HepG2 (cell line): Measurements from ENCODE around the gene SLC6A9. TPM values are rescaled to one million over a fixed set of nuclear protein-coding genes. Genes with fewer than 3 reads are reported as not detected.
A peak's percentile ranks its signal among the peaks of the same experiment; 100 is the strongest.

Experiments used
- CBX1 ChIP-seq: IDR thresholded peaks from one replicate; pipeline ENCODE4 v1.6.1; 2016; ENCODE audit warnings: antibody characterized with exemption, low read depth
- HNRNPH1 ChIP-seq: fragments of 200-400 bp; formaldehyde crosslinking; optimal IDR thresholded peaks from 2 replicates; pipeline ENCODE3; 2017; ENCODE audit warnings: mild to moderate bottlenecking, low read depth, low read length
- KAT8 ChIP-seq: IDR thresholded peaks from 2 replicates; pipeline ENCODE4 v1.6.1; 2016; ENCODE audit warnings: missing genetic modification reagents, missing compliant biosample characterization
- MIXL1 ChIP-seq: IDR thresholded peaks from 2 replicates; pipeline ENCODE4 v1.6.1; 2016
- YEATS2 ChIP-seq: sonication (generic); formaldehyde crosslinking; IDR thresholded peaks from 2 replicates; pipeline ENCODE4 v1.4.0; 2020; ENCODE audit warnings: missing genetic modification reagents, borderline replicate concordance
- ZKSCAN5 ChIP-seq: sonication (generic); formaldehyde crosslinking; IDR thresholded peaks from 2 replicates; pipeline ENCODE4 v1.5.1; 2020; ENCODE audit warnings: mild to moderate bottlenecking, missing genetic modification reagents
- ZNF644 ChIP-seq: IDR thresholded peaks from 2 replicates; pipeline ENCODE4 v1.6.1; 2016; ENCODE audit warnings: low read depth
- ZNF747 ChIP-seq: sonication (generic); formaldehyde crosslinking; IDR thresholded peaks from 2 replicates; pipeline ENCODE4 v1.8.1; 2023; ENCODE audit warnings: missing genetic modification reagents, mild to moderate bottlenecking, borderline replicate concordance
- ZNF788 ChIP-seq: sonication (generic); formaldehyde crosslinking; IDR thresholded peaks from 2 replicates; pipeline ENCODE4 v1.5.0; 2020; ENCODE audit warnings: mild to moderate bottlenecking, missing genetic modification reagents, borderline replicate concordance
- polyA plus RNA-seq, 8 experiments: library from polyadenylated mRNA; depleted of rRNA in 3 of 8; stranded (reverse) in 7 of 8; unstranded in 1 of 8; fragments of >200 nt; fragmentation: Illumina TruSeq in 4 of 8; extraction: Trizol in 4 of 8; gene quantifications; 2 replicates each; pipeline versions ENCODE4 v1.2.1 to v1.2.3, GENCODE V29; 2011 to 2016; ENCODE audit warnings: low read depth in 4 of 8, missing spikeins in 1 of 8, mixed read lengths in 1 of 8; ENCODE audit not compliant: insufficient read depth in 1 of 8
- total RNA-seq, 5 experiments: library from RNA; depleted of rRNA; stranded (reverse); fragments of >200 nt; fragmentation: Illumina TruSeq; extraction: Trizol; gene quantifications; 2 replicates each; pipeline ENCODE4 v1.2.3, GENCODE V29; 2016; ENCODE audit warnings: low read depth in 1 of 5
- TF ChIP-seq, protein P1 (sequence below): sonication (generic); formaldehyde crosslinking; IDR thresholded peaks from 2 replicates; pipeline ENCODE4 v1.4.0; 2020; ENCODE audit warnings: missing genetic modification reagents
- TF ChIP-seq, protein P2 (sequence below): IDR thresholded peaks from 2 replicates; pipeline ENCODE4 v1.6.1; 2012; ENCODE audit warnings: low read depth, low read length, improper control_type of control experiment
- TF ChIP-seq, protein P3 (sequence below): sonication (generic); formaldehyde crosslinking; IDR thresholded peaks from 2 replicates; pipeline ENCODE4 v1.4.0; 2020; ENCODE audit warnings: missing genetic modification reagents
- TF ChIP-seq, protein P4 (sequence below): sonication (generic); formaldehyde crosslinking; IDR thresholded peaks from 2 replicates; pipeline ENCODE4 v1.4.0; 2020; ENCODE audit warnings: missing genetic modification reagents, borderline replicate concordance

The SLC6A9 gene
- total and polyA plus RNA-seq, 2 of the 13 experiments (the other 11 are each of a cell fraction or from before 2014, with no cell fraction given) = 8.5 to 9.9 TPM

DNA sequence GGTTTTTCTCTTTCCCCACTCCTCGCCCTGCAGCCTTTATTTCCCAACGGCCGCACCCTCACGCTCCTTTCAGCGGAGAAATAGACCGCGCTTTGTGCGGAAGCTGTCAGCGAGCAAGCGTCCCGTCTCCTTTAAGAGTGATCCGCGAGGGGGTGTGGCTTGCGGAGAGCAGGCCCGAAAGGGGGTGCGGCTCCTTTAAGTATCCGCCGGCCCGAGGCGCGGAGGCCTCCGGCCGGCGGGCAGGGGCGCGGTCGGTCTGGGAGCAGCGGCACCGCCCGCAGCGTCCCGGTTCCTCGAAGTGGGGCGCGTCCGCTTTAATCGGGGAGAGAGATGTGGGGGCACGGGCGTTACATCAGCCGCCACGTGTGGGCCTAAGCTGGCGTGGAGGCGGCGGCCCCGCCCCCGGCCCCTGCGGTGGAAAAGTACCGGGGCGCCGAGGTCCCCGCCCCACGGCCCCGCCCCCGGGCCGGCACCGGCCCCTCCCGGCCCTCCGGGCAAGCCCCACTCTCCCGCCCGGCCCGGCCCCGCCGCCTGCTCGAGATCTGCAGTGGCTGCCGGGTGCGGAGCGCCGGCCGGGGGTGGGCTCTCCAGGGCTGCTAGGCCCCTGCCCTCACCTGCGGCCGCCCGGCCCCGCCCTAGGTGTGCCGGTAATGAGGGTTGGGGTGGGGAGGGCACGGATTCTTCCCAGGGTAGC, 1.2 kb downstream of the SLC6A9 start (continued):
- TF ChIP-seq ZNF747 (no peak), ZKSCAN5 (CRISPR knock-in tag) (no peak), YEATS2 (CRISPR knock-in tag) (no peak), KAT8 (CRISPR knock-in tag) (no peak; the same call in 1 of the 2 replicates), MIXL1 (CRISPR knock-in tag) (no peak), ZNF788 (CRISPR knock-in tag) (0 out of 2 replicates have a peak, but pooled peaks have one; percentile 72), CBX1 (no peak), ZNF644 (CRISPR knock-in tag) (no peak), HNRNPH1 (no peak)
- TF ChIP-seq, protein P1, sequence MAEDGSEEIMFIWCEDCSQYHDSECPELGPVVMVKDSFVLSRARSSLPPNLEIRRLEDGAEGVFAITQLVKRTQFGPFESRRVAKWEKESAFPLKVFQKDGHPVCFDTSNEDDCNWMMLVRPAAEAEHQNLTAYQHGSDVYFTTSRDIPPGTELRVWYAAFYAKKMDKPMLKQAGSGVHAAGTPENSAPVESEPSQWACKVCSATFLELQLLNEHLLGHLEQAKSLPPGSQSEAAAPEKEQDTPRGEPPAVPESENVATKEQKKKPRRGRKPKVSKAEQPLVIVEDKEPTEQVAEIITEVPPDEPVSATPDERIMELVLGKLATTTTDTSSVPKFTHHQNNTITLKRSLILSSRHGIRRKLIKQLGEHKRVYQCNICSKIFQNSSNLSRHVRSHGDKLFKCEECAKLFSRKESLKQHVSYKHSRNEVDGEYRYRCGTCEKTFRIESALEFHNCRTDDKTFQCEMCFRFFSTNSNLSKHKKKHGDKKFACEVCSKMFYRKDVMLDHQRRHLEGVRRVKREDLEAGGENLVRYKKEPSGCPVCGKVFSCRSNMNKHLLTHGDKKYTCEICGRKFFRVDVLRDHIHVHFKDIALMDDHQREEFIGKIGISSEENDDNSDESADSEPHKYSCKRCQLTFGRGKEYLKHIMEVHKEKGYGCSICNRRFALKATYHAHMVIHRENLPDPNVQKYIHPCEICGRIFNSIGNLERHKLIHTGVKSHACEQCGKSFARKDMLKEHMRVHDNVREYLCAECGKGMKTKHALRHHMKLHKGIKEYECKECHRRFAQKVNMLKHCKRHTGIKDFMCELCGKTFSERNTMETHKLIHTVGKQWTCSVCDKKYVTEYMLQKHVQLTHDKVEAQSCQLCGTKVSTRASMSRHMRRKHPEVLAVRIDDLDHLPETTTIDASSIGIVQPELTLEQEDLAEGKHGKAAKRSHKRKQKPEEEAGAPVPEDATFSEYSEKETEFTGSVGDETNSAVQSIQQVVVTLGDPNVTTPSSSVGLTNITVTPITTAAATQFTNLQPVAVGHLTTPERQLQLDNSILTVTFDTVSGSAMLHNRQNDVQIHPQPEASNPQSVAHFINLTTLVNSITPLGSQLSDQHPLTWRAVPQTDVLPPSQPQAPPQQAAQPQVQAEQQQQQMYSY (CRISPR knock-in tag) = 0 out of 2 replicates have a peak, but pooled peaks have one; percentile 14
- TF ChIP-seq, protein P2, sequence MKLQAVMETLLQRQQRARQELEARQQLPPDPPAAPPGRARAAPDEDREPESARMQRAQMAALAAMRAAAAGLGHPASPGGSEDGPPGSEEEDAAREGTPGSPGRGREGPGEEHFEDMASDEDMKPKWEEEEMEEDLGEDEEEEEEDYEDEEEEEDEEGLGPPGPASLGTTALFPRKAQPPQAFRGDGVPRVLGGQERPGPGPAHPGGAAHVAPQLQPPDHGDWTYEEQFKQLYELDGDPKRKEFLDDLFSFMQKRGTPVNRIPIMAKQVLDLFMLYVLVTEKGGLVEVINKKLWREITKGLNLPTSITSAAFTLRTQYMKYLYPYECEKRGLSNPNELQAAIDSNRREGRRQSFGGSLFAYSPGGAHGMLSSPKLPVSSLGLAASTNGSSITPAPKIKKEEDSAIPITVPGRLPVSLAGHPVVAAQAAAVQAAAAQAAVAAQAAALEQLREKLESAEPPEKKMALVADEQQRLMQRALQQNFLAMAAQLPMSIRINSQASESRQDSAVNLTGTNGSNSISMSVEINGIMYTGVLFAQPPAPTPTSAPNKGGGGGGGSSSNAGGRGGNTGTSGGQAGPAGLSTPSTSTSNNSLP = no peak
- TF ChIP-seq, protein P3, sequence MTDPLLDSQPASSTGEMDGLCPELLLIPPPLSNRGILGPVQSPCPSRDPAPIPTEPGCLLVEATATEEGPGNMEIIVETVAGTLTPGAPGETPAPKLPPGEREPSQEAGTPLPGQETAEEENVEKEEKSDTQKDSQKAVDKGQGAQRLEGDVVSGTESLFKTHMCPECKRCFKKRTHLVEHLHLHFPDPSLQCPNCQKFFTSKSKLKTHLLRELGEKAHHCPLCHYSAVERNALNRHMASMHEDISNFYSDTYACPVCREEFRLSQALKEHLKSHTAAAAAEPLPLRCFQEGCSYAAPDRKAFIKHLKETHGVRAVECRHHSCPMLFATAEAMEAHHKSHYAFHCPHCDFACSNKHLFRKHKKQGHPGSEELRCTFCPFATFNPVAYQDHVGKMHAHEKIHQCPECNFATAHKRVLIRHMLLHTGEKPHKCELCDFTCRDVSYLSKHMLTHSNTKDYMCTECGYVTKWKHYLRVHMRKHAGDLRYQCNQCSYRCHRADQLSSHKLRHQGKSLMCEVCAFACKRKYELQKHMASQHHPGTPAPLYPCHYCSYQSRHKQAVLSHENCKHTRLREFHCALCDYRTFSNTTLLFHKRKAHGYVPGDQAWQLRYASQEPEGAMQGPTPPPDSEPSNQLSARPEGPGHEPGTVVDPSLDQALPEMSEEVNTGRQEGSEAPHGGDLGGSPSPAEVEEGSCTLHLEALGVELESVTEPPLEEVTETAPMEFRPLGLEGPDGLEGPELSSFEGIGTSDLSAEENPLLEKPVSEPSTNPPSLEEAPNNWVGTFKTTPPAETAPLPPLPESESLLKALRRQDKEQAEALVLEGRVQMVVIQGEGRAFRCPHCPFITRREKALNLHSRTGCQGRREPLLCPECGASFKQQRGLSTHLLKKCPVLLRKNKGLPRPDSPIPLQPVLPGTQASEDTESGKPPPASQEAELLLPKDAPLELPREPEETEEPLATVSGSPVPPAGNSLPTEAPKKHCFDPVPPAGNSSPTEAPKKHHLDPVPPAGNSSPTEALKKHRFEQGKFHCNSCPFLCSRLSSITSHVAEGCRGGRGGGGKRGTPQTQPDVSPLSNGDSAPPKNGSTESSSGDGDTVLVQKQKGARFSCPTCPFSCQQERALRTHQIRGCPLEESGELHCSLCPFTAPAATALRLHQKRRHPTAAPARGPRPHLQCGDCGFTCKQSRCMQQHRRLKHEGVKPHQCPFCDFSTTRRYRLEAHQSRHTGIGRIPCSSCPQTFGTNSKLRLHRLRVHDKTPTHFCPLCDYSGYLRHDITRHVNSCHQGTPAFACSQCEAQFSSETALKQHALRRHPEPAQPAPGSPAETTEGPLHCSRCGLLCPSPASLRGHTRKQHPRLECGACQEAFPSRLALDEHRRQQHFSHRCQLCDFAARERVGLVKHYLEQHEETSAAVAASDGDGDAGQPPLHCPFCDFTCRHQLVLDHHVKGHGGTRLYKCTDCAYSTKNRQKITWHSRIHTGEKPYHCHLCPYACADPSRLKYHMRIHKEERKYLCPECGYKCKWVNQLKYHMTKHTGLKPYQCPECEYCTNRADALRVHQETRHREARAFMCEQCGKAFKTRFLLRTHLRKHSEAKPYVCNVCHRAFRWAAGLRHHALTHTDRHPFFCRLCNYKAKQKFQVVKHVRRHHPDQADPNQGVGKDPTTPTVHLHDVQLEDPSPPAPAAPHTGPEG (CRISPR knock-in tag) = peak; percentile 50
- TF ChIP-seq, protein P4, sequence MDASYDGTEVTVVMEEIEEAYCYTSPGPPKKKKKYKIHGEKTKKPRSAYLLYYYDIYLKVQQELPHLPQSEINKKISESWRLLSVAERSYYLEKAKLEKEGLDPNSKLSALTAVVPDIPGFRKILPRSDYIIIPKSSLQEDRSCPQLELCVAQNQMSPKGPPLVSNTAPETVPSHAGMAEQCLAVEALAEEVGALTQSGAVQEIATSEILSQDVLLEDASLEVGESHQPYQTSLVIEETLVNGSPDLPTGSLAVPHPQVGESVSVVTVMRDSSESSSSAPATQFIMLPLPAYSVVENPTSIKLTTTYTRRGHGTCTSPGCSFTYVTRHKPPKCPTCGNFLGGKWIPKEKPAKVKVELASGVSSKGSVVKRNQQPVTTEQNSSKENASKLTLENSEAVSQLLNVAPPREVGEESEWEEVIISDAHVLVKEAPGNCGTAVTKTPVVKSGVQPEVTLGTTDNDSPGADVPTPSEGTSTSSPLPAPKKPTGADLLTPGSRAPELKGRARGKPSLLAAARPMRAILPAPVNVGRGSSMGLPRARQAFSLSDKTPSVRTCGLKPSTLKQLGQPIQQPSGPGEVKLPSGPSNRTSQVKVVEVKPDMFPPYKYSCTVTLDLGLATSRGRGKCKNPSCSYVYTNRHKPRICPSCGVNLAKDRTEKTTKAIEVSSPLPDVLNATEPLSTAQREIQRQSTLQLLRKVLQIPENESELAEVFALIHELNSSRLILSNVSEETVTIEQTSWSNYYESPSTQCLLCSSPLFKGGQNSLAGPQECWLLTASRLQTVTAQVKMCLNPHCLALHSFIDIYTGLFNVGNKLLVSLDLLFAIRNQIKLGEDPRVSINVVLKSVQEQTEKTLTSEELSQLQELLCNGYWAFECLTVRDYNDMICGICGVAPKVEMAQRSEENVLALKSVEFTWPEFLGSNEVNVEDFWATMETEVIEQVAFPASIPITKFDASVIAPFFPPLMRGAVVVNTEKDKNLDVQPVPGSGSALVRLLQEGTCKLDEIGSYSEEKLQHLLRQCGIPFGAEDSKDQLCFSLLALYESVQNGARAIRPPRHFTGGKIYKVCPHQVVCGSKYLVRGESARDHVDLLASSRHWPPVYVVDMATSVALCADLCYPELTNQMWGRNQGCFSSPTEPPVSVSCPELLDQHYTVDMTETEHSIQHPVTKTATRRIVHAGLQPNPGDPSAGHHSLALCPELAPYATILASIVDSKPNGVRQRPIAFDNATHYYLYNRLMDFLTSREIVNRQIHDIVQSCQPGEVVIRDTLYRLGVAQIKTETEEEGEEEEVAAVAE (CRISPR knock-in tag) = no peak
